SIG-M5 treated with dmso at 0.1 percent for 504 hours (cell line): ENCODE data around the gene PI4KB.
"Not testable (repeated sequence)": the region's sequence is repeated elsewhere in the genome, so short reads cannot be mapped to it uniquely, and the experiment has no call there.

ENCODE experiments used
- DNase-seq: peaks from one replicate; lab custom pipeline; 2025; ENCODE audit not compliant: unreplicated experiment; lab: John Stamatoyannopoulos, UW

Gene PI4KB

DNA sequence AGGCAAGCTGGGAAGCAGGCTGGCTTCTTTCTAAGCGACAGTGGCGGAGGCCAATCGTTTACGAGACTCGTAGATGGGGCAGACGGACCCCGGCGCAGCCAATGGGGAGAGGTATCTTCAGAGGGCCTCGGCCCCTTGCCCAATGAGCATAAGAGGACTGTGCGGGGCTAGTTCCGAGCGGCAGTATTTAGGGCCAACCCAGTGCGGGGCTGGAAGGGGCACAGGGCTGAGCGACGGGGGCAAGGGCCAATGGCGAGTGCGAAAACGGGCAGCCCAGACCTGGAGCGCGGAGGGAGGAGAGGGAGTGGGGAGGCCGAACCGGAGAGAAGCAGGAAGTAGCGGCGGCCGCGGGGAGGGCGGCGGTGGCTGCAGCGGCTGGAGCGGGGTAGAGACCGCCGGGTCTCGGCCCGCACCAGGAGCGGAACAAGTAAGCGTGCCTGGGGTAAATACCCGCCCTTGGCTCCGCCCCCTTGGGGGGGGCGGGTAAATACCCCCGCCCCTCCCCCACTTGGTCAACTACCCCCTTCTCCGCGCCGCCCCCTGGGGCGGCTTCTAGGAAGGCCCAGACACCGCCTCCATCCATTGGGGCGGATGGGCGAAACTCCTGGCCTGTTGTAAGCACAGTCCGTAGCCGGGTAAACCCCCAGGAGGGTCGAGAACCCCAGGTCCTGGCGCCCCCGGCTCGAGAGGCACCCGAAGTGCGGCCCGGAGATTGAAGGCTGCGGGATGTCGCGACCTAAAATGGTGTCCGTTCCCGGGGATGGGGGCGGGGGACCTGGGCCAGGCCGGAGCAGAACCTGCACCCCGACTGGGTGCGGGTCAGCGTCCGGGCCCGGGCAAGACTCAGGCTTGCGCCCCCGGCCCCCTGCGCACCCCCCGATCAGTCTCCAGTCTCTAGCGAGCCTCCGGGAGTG, 45.0 kb downstream of the PI4KB start, which contains the start of gene ZNF687:
Gene ZNF687 (plus strand): TSS at position 331 of the 914 bp plus-strand sequence. CDS start 3,993 bp downstream, outside the sequence.
- DNase-seq: peak; percentile 100

DNA sequence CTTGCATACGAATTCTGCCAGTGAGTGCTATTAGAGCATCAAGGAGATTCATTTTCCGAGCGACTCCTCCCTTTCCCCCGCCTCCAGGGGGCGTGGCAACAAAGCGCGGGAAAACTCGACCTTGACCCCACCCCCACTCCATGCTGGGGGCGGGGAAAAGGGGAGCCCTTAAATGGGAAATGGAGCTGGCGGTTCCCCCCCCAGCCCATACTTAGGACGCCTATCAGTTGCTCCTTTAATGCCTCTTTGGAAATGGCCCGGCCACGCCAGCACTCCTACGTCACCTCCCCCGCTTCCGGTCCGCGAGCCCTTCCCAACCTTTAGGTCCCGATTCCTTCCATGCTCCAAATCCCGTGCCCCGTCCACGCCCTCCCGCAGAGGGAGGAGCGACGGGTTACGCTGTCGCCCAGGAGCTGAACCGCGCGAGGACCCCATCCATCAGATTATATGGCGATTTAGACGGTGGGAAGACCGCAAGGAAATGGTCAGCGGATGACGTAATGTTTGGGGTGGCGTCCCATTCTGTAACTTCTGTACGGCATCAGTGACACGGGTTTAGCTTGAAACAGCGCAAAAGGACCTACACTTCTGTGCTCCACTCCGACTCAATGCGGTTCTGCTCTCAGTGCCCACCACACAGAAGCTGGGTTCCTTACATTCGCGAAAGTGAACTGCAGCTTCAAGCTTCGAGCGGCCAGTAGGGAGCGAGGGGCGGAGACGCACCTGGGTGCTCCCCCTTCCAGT, 45.8 kb downstream of the PI4KB start:
- DNase-seq: peak; percentile 99

DNA sequence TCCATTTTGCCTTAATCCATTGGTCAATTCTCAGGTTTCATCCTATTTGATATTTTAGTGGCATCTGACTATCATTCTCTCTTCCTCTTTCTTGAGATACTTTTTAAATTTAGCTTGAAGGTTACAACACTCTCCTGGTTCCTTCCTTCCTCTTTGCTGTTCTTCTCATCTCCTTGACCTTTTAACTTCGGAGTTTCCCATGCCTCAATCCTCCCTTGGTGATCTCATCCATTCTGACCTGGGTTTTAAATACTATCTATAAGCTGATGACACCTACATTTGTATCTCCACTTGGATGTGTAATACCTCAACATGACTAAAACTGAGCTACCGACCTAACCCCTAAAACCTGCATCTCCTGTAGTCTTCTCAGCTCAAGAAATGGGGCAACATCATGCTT, 50.0 kb downstream of the PI4KB start:
- DNase-seq: peak; percentile 100

DNA sequence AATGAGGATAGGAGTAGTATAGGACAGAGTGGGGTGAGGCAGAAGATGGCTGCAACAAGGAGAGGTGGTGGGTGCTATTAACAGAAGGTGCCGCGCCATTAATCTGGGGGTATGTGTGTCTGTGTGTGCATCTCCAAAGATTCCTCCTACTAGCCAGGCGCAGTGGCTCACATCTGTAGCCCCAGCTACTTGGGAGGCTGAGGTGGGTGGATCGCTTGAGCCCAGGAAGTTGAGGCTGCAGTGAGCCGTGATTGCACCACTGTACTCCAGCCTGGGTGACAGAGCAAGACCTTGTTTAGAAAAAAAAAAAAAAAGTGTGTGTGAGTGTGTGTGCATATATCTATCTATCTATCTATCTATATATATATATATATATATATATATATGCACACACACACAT, 51.9 kb downstream of the PI4KB start:
- not testable (repeated sequence) for DNase-seq

DNA sequence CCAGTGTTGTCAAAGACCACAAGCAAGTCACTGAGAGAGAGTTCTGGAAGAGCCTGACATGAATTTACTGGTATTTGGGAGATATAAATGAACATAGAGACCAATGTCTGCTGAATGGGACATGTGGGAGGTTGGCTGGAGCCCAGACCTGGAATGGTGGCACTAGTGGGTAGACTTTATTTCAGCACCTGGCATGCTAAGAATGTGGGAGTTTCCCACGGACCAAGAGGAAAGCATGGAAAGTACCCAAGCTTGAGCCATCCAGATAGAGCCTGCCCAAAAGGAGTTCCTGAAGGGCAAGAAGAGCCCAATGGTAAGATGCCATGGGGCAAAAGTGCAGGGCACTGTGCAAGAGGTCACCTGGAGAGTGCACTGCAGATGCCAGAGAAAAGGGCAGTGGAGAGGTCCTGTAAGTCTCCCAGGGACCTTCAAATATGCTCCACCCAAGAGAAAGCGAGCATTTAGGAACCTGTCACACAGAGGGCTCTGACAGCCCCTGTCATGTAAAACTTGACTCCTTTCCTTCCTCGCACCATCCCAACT, 53.2 kb downstream of the PI4KB start:
- no peak for DNase-seq

DNA sequence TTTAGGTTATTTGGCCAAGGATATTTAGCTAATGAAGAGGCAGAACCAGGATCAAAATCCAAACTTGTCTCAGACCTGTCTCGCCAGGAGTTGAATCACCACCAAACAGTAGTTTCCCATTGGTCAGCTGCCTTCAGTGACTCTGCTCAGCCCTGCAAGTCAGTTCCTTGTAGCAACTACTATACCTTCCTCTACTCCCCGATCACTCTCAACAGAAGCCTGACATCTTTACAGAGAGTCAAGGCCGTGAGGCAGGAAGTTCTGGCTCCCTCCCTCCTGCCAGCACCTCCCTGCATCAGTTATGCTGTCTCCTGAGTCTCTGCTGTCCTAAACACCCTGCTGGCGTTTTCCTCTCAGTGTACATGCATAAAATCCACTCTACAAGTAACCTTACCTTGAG, 59.5 kb downstream of the PI4KB start:
- DNase-seq: no peak

DNA sequence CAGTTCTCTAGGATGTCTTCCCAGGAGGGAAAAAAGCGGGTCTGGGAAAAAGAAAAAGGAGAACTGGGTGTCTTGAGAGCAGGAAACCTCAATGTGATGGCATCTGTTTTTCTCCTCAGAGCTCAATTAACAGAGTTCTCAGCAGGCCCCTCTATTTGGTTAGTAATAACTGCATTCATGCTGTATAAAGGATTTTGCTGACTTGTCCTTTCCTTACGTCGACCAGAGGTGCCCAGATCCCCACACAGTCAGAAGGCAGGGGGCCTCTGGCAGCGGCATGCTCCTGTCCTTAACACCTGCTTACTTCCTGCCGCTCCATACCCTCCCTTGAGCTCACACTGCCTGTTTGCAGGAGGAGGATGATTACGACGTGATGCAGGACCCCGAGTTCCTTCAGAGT, 60.4 kb downstream of the PI4KB start:
- no peak for DNase-seq

DNA sequence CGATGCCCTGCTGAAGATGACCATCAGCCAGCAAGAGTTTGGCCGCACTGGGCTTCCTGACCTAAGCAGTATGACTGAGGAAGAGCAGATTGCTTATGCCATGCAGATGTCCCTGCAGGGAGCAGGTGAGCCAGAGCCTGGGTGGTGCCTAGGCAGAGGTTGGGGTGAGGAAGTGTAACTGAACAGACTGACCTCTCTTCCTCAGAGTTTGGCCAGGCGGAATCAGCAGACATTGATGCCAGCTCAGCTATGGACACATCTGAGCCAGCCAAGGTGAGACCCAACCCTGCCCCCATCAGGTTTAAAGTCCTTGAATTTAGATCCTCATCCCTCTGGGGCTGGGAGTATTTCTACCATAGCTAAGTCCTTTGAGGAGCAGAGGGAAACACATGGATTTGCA, 60.9 kb downstream of the PI4KB start:
- no peak for DNase-seq

DNA sequence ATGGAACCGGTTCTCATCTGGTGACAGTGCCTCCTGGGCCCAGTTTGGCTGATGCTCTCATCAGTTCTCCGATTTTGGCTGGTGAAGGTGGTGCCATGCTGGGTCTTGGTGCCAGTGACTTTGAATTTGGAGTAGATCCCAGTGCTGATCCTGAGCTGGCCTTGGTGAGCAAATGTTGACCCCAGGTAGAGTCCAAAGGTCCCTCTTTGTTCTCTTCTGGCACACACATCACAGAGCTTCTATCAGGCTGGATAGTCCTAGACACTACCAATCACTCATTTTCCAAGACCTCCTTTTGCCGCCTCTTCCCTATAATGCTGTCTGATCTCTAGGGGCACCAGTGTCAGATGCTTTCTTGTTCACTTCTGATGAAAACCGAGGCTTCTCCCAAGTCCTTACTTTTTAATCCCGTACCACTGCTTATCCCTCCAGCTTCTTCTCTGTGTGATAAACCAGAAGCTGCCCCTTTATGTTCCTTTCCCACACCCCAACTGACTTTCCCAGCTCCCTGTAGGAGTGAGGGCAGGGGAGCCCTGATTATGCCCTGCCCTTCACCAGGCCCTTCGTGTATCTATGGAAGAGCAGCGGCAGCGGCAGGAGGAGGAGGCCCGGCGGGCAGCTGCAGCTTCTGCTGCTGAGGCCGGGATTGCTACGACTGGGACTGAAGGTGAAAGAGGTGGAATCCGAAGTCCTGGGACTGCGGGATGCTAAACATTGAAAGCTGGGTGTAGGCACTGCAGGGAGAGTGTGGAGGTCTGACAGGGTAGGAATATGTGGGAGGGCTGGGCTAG, 61.6 kb downstream of the PI4KB start:
- DNase-seq: no peak

DNA sequence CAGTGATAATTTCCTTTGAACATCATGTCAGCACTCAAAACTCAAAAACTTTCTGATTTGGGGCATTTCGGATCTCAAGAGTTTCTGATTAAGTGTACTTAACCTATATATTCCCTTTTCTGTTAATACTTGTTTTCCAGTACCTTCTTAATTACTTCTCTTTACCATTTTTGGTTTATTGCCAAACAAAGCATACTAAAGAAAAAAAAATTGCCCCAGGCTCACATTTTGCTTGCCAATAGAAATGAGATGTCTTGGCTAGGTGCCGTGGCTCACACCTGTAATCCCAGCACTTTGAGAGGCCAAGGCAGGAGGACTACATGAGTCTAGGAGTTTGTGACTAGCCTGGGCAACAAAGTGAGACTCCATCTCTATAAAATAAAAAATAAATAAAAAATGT, 67.9 kb downstream of the PI4KB start:
- no peak for DNase-seq

DNA sequence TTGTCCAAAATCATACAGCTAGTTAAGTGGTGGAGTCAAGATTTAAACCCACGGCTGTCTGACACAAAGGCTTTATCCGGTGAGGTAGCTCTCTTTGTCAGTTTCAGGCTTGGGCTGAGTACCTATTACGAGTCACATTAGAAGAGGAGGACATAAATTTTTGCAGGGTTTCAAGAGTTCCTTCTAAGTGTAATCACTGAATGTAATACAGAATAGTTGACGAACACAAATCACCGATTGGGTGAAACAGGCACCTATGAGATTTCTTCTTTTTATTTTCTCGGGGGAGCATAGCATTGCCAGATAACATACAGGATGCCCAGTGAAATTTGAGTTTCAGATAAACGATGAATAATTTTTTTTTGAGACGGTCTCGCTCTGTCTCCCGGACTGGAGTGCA, 71.8 kb downstream of the PI4KB start:
- no peak for DNase-seq

DNA sequence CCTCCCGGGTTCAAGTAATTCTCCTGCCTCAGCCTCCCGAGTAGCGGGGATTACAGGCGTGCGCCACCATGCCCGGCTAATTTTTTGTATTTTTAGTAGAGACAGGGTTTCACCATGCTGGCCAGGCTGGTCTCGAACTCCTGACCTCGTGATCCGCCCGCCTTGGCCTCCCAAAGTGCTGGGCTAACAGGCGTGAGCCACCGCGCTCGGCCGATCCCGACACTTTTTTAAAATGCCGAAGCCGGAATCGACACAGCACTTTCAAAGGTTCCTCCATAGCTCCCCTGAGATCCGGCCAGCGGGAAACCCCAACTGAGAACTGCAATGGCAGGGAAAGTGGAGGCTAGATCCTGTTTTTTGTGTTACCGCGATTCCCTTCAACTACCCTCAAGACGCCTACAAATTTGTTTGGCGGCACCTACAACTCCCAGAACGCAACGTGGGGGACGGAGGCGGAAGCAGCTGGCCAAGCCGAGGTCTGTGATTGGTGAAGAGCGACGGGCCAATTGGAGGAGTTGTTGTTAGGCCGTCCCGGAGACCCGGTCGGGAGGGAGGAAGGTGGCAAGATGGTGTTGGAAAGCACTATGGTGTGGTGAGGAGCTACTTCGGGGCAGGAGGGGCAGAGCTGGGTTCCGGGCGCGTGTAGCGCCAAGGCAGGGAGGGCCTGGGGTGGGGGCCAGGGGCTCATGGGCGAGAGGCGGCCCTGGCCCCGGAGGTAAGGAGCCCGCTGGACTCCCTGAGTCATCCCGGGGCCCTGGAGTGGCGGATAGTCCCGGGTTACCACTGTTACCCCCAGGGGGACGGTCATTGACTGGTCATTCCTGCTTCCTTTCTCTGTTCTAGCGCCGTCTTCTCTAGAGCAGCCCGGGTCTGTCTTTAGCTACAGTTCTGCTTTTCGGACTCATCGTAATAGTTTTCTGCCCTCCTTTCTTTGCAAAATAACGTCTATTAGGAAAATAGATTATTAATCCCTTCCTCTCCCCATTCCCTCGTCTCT, 72.7 kb downstream of the PI4KB start, which contains the start of gene PSMD4:
Gene PSMD4 (plus strand): TSS at position 518 of the 997 bp plus-strand sequence. CDS start 49 bp downstream, at position 567.
- peak; percentile 100 for DNase-seq

DNA sequence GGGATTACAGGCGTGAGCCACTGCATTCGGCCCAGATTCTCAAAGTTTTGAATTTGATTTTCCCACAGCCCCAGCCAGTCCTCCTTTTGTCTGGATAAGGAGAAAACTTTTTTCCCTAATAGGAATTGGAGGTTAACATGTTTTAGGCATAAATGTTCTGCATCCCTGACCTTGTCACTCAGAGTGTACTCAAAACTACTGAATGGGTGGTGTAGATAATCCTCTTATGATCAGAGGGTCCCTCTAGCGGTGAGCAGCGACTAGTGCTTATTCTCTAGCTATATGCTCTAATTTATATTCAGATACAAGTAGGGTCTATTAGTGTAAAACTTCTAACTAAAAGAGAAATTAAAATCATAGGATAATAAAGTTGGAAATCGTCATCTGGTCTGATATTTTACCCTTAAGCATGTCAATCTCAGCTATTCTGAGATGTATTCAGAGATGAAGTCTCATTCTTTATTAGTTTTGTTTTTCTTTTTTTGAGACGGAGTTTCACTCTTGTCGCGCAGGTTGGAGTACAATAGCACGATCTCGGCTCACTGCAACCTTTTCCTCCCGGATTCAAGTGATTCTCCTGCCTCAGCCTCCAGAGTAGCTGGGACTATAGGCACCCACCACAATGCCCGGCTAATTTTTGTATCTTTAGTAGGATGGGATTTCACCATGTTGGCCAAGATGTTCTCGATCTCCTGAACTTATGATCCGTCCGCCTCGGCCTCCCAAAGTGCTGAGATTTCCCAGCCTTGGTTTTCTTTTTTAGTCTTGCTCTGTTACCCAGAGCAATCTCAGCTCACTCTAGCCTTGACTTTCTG, 75.4 kb downstream of the PI4KB start:
- DNase-seq: peak; percentile 97

DNA sequence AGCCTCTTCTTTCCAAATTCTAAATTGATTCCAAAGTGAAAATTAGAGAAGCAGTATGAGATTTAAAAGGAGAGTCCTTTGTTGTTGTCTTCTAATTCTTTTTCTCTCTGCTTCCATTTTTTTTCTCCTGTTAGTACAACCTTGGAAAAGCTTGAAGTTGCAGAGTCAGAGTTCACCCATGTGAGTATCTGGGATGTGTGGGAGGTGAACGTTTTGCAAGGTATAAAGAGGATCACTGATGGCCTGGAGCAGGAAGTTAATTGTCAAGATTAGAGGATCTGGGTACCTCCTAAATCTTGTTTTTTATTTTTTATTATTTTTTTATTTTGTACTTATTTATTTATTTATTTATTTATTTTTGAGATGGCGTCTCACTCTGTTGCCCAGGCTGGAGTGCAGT, 80.4 kb downstream of the PI4KB start:
- no peak for DNase-seq

DNA sequence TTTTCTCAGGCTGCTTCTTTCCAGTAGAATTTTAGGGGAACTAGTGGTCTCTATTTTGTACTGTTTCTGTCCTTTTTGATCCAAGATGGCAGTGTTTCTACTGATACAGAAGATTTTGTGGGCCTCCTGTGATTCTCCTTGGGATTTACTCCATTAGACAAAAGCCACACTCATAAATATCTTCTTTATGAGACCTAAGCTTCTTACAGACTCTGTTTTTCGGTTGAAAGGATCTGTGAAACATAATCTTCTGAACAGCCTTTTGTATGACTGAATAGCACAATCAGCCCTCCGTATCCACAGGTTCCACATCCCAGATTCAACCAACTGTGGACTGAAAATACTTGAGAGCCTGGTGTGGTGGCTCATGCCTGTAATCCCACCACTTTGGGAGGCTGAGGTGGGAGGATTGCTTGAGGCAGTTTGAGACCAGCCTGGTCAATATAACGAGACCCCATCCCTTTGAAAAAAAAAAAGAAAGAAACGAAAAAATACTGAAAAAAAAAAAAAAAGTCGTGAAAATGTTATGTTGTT, 83.5 kb downstream of the PI4KB start:
- no peak for DNase-seq

DNA sequence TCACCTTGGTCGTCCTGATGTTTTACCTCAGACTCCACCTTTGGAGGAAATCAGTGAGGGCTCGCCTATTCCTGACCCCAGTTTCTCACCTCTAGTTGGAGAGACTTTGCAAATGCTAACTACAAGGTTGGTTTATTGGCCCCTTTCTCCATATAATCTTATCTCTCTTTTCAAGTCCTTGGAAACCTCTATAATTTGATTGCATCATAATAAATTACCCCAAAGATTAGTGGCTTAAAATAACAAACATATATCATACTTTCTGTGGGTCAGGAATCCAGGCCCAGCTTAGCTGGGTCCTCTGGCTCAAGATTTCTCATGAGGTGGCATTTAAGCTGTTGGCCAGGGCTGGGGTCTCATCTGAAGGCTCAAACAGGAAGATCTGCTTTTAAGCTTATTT, 84.8 kb downstream of the PI4KB start:
- no peak for DNase-seq
